Measurements from ENCODE around the gene HNRNPUL1.
A peak's percentile ranks its signal among the peaks of the same experiment; 100 is the strongest.

Gene HNRNPUL1

DNA sequence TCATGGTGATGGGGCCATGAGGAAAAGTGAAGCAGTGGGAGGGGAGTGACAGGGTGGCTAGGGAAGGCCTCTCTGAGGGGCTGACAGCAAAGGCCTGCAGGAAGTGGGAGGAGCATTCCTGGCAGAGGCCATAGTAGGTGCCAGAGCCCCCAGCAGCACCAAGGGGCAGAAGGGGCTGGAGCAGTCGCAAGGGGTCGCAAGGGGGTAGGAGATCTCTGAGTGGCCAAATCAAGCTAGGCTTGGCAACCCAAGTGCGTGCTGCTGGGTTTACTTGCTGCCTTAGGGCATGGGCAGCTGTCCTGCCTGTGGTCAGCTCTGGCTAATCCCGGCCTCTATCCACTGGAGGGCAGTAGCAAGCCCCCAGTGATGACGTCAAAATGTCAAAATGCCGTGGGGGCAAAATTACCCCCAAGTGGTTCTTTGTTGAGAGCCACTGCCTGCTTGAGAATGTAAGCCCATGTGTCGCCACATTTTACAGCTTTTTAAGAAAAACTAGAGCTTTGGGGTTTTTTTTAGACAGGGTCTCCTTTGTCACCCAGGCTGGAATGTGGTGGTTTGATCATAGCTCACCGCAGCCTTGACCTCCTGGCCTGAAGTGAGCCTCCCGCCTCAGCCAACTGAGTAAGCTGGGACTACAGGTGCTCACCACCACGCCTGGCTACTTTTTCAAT lies 57.6 kb downstream of the HNRNPUL1 start:
- TF ChIP-seq, protein P1, sequence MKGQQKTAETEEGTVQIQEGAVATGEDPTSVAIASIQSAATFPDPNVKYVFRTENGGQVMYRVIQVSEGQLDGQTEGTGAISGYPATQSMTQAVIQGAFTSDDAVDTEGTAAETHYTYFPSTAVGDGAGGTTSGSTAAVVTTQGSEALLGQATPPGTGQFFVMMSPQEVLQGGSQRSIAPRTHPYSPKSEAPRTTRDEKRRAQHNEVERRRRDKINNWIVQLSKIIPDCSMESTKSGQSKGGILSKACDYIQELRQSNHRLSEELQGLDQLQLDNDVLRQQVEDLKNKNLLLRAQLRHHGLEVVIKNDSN (IDR thresholded peaks at IDR 0.05): no peak
- TF ChIP-seq RAD21 (IDR thresholded peaks at IDR 0.05; ENCODE audit: low read depth): peak; percentile 39; the same call in 1 of the 2 replicates

DNA sequence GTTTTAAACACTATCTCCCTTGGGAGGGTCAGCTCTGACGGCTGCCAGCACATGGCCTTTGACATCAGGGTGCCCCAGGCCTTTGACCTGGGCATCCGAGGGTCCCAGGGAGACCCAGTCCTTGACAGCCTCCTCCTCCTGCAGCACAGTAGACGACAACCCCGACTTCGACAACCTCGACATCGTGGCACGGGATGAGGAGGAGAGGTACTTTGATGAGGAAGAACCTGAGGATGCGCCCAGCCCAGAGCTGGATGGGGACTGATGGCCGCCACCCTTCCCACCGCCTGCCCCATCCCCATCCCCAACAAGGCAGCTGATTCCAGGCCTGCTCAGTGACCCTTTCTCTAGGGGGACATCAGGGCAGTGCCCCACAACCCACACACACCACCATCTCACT lies 58.3 kb downstream of the HNRNPUL1 start:
- TF ChIP-seq YY1 (IDR thresholded peaks at IDR 0.05; ENCODE audit: low read depth) (no peak), FOXM1 (IDR thresholded peaks at IDR 0.05; ENCODE audit: borderline replicate concordance, low read depth) (no peak), EGR1 (IDR thresholded peaks at IDR 0.05) (no peak), EP300 (IDR thresholded peaks at IDR 0.05; ENCODE audit: borderline replicate concordance) (no peak), NFIC (IDR thresholded peaks at IDR 0.05) (no peak)
- TF ChIP-seq, protein P2, sequence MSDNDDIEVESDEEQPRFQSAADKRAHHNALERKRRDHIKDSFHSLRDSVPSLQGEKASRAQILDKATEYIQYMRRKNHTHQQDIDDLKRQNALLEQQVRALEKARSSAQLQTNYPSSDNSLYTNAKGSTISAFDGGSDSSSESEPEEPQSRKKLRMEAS (IDR thresholded peaks at IDR 0.05): no peak

DNA sequence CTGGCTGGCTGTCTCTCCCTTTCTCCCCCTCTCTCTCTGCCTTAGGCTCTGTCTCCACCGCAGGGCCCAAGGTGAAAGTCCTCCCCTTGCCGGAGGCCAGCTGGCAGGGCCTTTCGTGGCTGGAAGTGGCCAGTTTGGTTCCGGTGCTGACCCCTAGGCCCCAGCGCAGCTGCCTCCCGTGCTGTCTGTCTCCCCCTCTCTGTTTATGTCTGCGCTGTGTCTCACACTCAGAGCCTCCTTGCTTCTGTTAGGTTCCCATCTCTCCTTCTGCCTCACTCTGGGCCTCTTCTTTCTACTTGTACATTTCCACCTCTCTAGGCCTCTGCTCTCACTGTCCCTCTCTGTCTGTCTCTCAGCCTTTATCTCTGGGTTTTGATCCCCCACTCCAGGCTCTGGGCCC lies 58.9 kb downstream of the HNRNPUL1 start:
- TF ChIP-seq ZBTB7A (IDR thresholded peaks at IDR 0.05; ENCODE audit: low read depth) (no peak), RAD21 (IDR thresholded peaks at IDR 0.05; ENCODE audit: low read depth) (no peak), FOXM1 (IDR thresholded peaks at IDR 0.05; ENCODE audit: borderline replicate concordance, low read depth) (no peak)

DNA sequence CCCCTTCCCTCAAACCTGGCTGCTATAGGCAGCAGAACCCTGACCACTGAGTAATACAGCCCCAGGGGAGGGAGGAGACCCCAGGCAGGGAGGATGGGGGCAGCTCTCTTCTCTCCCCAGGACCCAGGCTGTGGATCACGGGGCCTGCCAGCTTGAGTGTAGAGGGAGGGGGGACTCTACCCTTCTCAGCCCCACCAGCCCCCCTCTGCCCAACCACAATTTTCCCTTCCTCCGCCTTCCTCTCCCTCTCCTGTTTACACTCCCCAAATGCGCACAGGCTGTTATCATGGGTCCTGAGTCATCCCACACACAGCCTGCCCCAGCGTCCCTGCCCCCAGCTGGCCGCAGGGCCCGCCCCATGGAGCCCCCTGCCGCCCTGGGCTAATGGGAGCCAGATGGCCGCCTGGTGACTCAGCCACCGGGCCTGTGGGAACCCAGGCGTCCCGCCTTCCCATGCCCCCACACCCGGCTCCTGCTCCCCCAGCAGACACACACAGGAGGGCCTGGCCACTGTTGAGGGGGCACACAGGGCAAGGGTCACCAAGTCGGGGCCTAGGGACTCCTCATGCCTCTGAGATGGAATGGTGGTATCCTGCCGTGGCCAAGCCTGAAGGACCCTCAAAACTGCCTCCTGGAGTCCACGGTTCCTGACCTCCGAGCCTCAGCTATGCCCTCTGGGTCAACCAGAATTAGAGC lies 59.4 kb downstream of the HNRNPUL1 start:
- TF ChIP-seq TCF12 (IDR thresholded peaks at IDR 0.05; ENCODE audit: low read depth): no peak
- no peak for TF ChIP-seq NFIC (IDR thresholded peaks at IDR 0.05)
- TF ChIP-seq EGR1 (IDR thresholded peaks at IDR 0.05): no peak
- TF ChIP-seq EP300 (IDR thresholded peaks at IDR 0.05; ENCODE audit: borderline replicate concordance): no peak
- TF ChIP-seq TAF1 (IDR thresholded peaks at IDR 0.05; ENCODE audit: low read depth): no peak
- TF ChIP-seq, protein P2 (IDR thresholded peaks at IDR 0.05): no peak
- no peak for TF ChIP-seq CREB1 (IDR thresholded peaks at IDR 0.05; ENCODE audit: low read depth)
- TF ChIP-seq ZBTB7A (IDR thresholded peaks at IDR 0.05; ENCODE audit: low read depth): no peak
- TF ChIP-seq, protein P1 (IDR thresholded peaks at IDR 0.05): no peak

DNA sequence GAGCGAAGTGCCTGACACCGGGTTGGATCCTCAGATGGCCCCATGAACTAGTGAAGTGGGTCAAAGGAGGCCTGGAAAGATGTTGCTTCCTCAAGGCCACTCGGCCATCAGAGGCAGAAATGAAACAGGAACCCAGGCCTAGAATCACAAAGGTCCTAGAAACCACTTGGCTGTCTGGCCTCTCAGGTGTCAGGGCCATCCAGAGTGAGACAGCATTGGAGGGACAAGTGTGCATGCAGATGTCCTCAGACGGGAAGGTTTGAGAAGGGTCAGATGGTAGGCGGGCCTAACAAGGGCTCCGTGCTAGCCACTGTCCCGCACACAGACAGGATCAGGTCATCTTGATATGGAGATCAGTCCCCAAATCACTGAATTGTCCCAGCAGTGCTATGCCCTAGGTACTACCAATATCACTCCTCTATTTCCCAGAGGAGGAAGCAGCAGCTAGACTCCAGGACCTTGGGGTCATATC lies 60.1 kb downstream of the HNRNPUL1 start:
- TF ChIP-seq CEBPB (IDR thresholded peaks at IDR 0.05) (no peak), EGR1 (IDR thresholded peaks at IDR 0.05) (no peak), RAD21 (IDR thresholded peaks at IDR 0.05; ENCODE audit: low read depth) (no peak), FOXM1 (IDR thresholded peaks at IDR 0.05; ENCODE audit: borderline replicate concordance, low read depth) (no peak), YY1 (IDR thresholded peaks at IDR 0.05; ENCODE audit: low read depth) (no peak), TCF12 (IDR thresholded peaks at IDR 0.05; ENCODE audit: low read depth) (no peak), TAF1 (IDR thresholded peaks at IDR 0.05; ENCODE audit: low read depth) (no peak), CREB1 (IDR thresholded peaks at IDR 0.05; ENCODE audit: low read depth) (no peak), NFIC (IDR thresholded peaks at IDR 0.05) (no peak), EP300 (IDR thresholded peaks at IDR 0.05; ENCODE audit: borderline replicate concordance) (no peak)
- TF ChIP-seq, protein P3, sequence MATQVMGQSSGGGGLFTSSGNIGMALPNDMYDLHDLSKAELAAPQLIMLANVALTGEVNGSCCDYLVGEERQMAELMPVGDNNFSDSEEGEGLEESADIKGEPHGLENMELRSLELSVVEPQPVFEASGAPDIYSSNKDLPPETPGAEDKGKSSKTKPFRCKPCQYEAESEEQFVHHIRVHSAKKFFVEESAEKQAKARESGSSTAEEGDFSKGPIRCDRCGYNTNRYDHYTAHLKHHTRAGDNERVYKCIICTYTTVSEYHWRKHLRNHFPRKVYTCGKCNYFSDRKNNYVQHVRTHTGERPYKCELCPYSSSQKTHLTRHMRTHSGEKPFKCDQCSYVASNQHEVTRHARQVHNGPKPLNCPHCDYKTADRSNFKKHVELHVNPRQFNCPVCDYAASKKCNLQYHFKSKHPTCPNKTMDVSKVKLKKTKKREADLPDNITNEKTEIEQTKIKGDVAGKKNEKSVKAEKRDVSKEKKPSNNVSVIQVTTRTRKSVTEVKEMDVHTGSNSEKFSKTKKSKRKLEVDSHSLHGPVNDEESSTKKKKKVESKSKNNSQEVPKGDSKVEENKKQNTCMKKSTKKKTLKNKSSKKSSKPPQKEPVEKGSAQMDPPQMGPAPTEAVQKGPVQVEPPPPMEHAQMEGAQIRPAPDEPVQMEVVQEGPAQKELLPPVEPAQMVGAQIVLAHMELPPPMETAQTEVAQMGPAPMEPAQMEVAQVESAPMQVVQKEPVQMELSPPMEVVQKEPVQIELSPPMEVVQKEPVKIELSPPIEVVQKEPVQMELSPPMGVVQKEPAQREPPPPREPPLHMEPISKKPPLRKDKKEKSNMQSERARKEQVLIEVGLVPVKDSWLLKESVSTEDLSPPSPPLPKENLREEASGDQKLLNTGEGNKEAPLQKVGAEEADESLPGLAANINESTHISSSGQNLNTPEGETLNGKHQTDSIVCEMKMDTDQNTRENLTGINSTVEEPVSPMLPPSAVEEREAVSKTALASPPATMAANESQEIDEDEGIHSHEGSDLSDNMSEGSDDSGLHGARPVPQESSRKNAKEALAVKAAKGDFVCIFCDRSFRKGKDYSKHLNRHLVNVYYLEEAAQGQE (IDR thresholded peaks at IDR 0.05; ENCODE audit: low read depth): no peak
- TF ChIP-seq, protein P1 (IDR thresholded peaks at IDR 0.05): no peak
- TF ChIP-seq, protein P2 (IDR thresholded peaks at IDR 0.05): no peak

DNA sequence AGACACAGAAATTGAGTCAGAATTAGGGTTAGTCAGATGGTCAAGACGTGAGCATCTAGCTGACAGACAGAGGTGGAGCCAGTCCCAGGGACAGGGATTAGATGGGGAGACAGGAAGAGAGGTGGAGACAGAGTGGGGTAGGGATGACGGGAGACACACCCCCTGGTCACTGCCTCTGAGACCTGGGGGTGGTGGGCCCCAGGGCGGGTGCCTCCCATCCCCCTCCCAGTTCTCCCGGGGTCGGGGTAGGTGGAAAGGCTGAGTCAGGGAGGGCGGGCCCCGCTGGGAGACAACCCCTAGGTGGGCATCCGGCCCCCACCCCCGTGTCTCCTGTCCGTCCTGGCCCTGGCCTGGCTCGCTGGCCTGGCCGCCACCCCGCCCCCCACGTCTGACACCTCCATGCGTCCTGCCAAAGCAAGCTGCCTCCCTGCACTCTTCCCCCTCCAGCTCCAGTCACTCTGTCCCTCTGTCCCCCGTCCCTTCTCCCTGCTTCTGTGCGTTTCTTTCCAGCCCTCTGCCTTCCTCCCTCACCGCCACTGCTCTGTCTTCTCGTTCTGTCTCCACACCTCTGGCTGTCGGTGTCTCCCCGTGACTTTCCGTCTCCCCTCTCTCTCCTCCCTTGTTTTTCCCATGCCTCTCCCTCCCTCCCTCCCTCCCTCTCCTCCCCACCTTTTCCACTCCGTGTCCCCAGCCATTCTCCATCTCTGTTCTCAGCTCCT lies 60.9 kb downstream of the HNRNPUL1 start:
- TF ChIP-seq, protein P1 (IDR thresholded peaks at IDR 0.05): no peak
- TF ChIP-seq, protein P3 (IDR thresholded peaks at IDR 0.05; ENCODE audit: low read depth): no peak
- no peak for TF ChIP-seq ZBTB7A (IDR thresholded peaks at IDR 0.05; ENCODE audit: low read depth)
- TF ChIP-seq EGR1 (IDR thresholded peaks at IDR 0.05): no peak
- TF ChIP-seq TEAD4 (IDR thresholded peaks at IDR 0.05): no peak
- no peak for TF ChIP-seq CEBPB (IDR thresholded peaks at IDR 0.05)
- no peak for TF ChIP-seq YY1 (IDR thresholded peaks at IDR 0.05; ENCODE audit: low read depth)
- TF ChIP-seq, protein P2 (IDR thresholded peaks at IDR 0.05): no peak
- TF ChIP-seq EP300 (IDR thresholded peaks at IDR 0.05; ENCODE audit: borderline replicate concordance): no peak
- no peak for TF ChIP-seq NFIC (IDR thresholded peaks at IDR 0.05)
- TF ChIP-seq CREB1 (IDR thresholded peaks at IDR 0.05; ENCODE audit: low read depth): no peak
- TF ChIP-seq FOXM1 (IDR thresholded peaks at IDR 0.05; ENCODE audit: borderline replicate concordance, low read depth): no peak
- TF ChIP-seq RAD21 (IDR thresholded peaks at IDR 0.05; ENCODE audit: low read depth): no peak
- no peak for TF ChIP-seq TAF1 (IDR thresholded peaks at IDR 0.05; ENCODE audit: low read depth)
- TF ChIP-seq TCF12 (IDR thresholded peaks at IDR 0.05; ENCODE audit: low read depth): no peak
